Right ventricle myocardium superior (tissue), 1 donor: ENCODE measurements around the gene ACSL3. TPM values are rescaled to one million over a fixed set of nuclear protein-coding genes. Genes with fewer than 3 reads are reported as not detected.
A peak's percentile ranks its signal among the peaks of the same experiment; 100 is the strongest.
"Not testable (repeated sequence)": the region's sequence is repeated elsewhere in the genome, so short reads cannot be mapped to it uniquely, and the experiment has no call there.

Source experiments
- ATAC-seq: fragments of 200-7000 bp; cut with Tn5 transposase; one replicate; pipeline ENCODE4 v1.9.1; 2020; ENCODE audit warnings: mild to moderate bottlenecking; ENCODE audit not compliant: poor library complexity
- DNase-seq: peaks from one replicate; pipeline ENCODE4 v3.0.0-alpha.2; 2020
- intact Hi-C: fragments of 100-400 bp; cut with DNase I; formaldehyde crosslinking; loops from one replicate; pipeline ENCODE4 v1.11.2; 2022
- total RNA-seq: library from RNA; stranded (reverse); fragmentation: NEBNext Ultra II Directional; extraction: Animal tissue kit (Norgen Biotek cat#: 25700); gene quantifications from one replicate; pipeline ENCODE4 v1.2.1, GENCODE V29; 2021
- donor health status: DM: no; HTN: yes; CAD: no; lungs with severe emphysema.

Gene ACSL3
- total RNA-seq, 1 donor from 2014 or later, result 50.8 TPM

DNA sequence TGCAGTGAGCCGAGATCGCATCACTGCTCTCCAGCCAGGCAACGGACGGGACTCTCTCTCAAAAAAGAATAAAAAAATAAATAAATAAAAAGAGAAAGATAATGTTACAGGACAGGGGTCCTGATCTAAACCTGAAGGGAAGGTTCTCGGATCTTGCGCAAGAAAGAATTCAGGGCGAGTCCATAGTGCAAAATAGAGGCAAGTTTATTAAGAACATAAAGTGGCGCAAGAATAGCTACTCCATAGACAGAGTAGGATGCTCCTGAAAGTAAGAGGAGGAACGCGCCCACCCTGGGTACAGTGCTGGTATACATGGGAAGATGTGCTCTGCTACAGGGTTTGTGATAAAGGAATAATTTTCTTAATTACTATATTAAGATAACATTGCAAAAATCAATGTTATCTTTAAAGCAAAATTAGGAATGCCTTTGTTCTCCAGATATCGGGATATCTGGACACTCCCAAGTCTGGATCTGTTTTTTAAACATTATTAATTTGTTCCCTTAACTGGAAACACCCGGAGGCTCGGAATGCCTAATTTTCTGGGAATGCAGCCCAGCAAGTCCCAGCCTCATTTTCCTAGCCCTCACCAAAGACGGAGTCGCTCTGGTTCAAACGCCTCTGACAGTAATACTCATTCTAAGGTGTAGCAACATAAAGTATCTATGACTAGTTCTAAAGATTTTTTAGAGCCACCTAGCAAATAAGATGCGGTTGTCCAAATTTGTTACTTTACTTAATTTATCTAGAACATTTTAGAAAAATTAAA is 38.8 kb downstream of the ACSL3 start:
- no peak for ATAC-seq
- DNase-seq, result no peak
- intact Hi-C loops, result loop anchor here (5.0 to 10.0 kb wide), 3 partner anchors 37 to 192 kb away; partner anchors contain the start of gene ACSL3

GRCh38 chr2:222900354-222900753 is 39.5 kb downstream of the ACSL3 start:
- intact Hi-C loops, result loop anchor here (5.0 to 10.0 kb wide), 3 partner anchors 38 to 193 kb away; partner anchors contain the start of gene ACSL3
- no peak for ATAC-seq
- DNase-seq, result no peak

DNA sequence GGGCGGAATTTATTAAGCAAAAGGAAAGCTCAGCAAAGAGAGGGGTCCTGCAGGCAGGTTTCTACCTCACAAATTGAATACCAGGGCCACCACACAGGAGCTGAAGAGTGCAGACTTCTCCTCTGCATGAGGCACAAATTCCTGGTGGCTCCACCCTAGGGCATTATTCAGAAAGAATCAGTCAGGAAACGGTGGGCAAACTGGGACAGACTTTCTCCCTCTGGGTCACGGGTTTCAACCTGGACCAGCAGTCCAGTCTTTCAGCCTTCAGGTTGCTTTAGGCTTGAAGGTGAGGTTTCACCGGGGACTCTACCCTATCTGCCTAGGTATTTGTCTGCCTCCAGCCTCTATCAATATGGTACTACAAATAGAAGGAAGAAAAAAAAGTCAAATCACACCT is 41.8 kb downstream of the ACSL3 start:
- intact Hi-C loops, result loop anchor here (5.0 to 10.0 kb wide), 3 partner anchors 40 to 195 kb away; partner anchors contain the start of gene ACSL3
- no peak for ATAC-seq

GRCh38 chr2:222903234-222904220 is 42.7 kb downstream of the ACSL3 start:
- DNase-seq, result no peak
- ATAC-seq, result peak; percentile 84
- intact Hi-C loops, result loop anchor here (5.0 to 10.0 kb wide), 3 partner anchors 41 to 196 kb away; partner anchors contain the start of gene ACSL3

More for the DNA sequence above, 41.8 kb downstream of the ACSL3 start:
- no peak for DNase-seq

DNA sequence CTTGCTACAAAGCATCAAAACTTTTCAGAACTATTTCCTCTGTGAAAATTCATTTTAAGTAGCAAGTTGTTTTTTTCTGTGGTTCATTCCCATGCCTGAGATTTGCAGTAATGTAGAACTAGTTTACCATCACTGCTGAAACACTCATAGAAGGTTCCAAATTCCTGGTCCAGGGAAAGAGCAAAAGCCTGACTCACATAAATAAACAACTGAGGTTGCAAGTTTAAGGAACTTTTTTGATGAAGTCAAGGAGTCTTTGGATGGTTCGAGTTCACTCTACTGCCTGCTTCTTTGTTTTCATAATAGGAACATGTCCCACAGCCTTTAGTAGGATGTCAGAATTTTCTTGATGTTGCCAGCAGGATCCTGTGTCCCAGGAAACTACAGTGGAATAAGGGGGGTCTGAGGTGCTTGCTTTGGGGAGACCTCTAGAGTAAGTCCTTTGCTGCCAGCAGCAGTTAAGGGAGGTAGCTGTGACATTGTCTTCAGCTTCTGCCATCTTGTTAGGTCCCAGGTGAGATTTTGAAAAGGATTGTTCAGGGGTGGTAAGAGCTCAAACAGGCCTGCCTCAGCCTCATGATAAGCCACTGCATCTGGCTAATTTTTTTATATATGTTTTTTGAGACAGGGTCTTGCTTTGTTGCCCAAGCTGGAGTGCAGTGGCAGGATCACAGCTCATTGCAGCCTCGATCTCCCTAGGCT is 43.9 kb downstream of the ACSL3 start:
- DNase-seq (no peak), ATAC-seq (no peak)
- intact Hi-C loops, result loop anchor here (5.0 to 10.0 kb wide), 3 partner anchors 42 to 197 kb away; partner anchors contain the start of gene ACSL3

DNA sequence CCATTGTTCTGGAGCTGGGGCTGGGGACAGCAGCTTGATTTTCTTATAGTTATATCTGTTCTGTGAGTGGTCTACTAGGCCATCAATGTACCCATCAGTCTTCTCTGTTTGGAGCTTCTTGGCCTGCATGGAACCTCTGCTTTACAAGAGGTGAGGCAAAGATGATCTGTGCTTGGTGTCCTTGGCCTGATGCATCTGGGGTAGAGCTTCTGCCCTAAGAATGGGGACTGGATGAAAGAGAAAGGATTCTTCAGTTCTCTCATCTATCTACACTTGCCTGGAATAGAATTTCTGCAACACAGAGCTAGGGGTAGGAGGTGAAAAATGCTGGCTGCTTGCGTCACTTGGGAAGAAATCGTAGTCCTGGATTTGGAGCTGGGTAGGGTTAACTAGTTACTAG is 46.2 kb downstream of the ACSL3 start:
- DNase-seq, result no peak
- intact Hi-C loops, result loop anchor here (10.0 kb wide), 1 partner anchor 112 kb away; no protein-coding TSS in a partner anchor
- no peak for ATAC-seq

GRCh38 chr2:222907790-222908441 is 47.1 kb downstream of the ACSL3 start:
- DNase-seq (no peak), ATAC-seq (no peak)
- intact Hi-C loops, result loop anchor here (10.0 kb wide), 1 partner anchor 113 kb away; no protein-coding TSS in a partner anchor

DNA sequence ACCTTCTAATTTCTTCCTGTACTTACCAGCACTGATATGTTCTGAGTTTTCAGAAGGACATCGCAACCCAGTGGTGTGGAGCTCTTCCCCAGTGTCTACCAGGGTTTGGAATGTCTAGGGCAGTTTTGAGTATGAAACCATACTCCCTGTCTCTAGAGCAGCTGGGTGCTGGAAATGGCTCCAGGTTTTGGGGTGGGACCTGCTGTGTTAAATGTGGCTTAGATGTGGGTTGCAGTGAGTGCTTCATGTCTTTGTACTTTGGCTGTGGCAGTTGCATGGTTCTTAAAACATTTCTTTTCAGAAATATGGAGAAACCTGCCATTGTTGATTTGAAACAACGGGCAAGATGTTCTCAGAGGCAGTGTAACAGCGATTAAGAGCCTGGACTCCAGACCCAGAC is 48.5 kb downstream of the ACSL3 start:
- intact Hi-C loops, result loop anchor here (10.0 kb wide), 1 partner anchor 114 kb away; no protein-coding TSS in a partner anchor
- DNase-seq, result no peak
- ATAC-seq, result no peak

- intact Hi-C loops, result no loop called here
- ATAC-seq, result peak; percentile 63
- no peak for DNase-seq
These were observed 51.3 kb downstream of the ACSL3 start for GRCh38 chr2:222912117-222912516.

GRCh38 chr2:222912776-222913175 is 51.9 kb downstream of the ACSL3 start:
- ATAC-seq (peak; percentile 56), DNase-seq (no peak)
- intact Hi-C loops, result no loop called here

- intact Hi-C loops, result no loop called here
- DNase-seq (no peak), ATAC-seq (no peak)
These were observed 54.5 kb downstream of the ACSL3 start for GRCh38 chr2:222915092-222915957.

- DNase-seq (no peak), ATAC-seq (no peak)
- intact Hi-C loops, result no loop called here
These were observed 55.7 kb downstream of the ACSL3 start for GRCh38 chr2:222916229-222917197.

- ATAC-seq, intact Hi-C loops, DNase-seq: not testable (repeated sequence)
These were observed 56.4 kb downstream of the ACSL3 start for GRCh38 chr2:222917212-222917611.

DNA sequence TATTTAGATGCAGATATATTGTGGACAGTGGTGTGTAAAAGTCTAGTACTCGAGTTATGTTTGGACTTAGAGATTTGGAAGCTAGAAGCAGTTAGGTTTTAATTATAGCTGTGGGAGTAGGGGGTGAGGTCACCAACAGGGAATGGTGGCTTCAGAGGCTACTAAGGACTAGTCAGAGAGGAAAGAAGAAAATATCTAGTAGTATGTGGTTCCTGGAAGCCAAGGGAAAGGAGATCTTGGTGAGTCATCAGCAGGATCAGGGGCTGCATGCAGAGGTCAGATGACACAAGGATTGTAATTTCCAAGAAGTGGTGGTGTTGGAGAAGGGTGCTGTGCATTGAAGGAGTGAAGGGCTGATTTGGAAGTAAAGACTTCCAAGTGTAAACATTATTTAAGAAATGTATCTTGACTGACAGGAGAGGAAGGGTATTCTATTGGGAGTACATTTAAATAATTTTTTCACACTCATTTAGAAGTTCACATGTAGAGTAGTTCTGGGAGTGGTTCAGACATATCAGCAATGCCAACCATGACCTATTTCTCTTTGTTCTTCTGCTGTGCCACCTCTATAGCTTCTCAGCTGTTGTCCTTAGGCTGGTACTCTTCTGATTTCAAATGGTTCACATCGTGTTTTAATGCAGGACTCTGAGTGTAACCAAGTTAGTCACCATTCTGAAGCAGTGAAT is 59.1 kb downstream of the ACSL3 start:
- ATAC-seq, result no peak
- DNase-seq, result no peak
- intact Hi-C loops, result no loop called here

DNA sequence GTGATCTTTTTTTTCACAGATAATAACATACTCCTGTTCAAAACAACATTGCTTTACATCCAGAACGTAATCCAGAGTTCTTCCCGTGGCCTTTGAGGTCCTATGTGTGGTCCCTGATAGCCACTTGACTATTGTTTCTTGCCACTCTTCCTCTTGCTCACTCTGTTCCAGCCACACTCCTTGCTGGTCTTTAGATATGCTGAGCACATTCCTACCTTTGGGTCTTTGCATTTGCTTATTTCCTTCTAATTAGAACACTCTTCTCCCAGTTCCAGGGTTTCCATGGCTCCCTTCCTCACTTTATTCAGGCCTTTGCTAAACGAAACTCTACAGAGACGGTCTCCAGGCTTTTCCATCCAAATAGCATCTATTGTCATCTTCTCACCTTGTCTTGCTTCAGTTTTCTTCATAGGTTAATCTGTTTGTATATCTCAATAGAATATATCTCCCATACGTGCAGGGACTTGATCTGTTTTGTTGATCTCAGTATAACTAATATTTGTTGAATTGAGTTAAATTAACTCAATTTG is 59.9 kb downstream of the ACSL3 start:
- intact Hi-C loops, result no loop called here
- ATAC-seq (no peak), DNase-seq (no peak)
